ENCODE data around the gene SLC7A8.

DNA sequence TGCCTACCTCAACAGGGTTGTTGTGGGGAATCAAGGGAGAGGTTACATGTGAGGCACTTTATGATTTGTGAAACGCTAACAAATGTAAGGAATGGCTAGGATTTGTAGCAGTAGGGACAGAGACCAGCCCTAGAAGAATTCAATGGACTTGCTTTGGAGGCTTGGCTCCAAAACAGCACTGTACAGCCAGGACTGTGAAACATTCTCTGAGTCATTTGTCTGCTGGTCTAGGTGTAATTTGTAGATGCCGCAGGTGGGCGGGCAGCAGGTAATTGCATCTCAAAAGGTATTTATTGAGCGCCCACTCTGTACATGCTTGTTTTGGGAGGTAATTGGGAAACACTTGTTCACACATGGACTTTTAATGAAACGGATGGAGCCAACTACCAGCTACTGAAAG, 11.4 kb downstream of the SLC7A8 start:
- no peak for TF ChIP-seq ZNF768 (tag by site-specific recombination; IDR thresholded peaks at IDR 0.05)
- no peak for TF ChIP-seq MEIS1 (CRISPR knock-in tag; IDR thresholded peaks at IDR 0.05; ENCODE audit: borderline replicate concordance)
- no peak for TF ChIP-seq ZFP69B (tag by site-specific recombination; IDR thresholded peaks at IDR 0.05)
- TF ChIP-seq PBX3 (CRISPR knock-in tag; IDR thresholded peaks at IDR 0.05): no peak
- TF ChIP-seq, protein P1, sequence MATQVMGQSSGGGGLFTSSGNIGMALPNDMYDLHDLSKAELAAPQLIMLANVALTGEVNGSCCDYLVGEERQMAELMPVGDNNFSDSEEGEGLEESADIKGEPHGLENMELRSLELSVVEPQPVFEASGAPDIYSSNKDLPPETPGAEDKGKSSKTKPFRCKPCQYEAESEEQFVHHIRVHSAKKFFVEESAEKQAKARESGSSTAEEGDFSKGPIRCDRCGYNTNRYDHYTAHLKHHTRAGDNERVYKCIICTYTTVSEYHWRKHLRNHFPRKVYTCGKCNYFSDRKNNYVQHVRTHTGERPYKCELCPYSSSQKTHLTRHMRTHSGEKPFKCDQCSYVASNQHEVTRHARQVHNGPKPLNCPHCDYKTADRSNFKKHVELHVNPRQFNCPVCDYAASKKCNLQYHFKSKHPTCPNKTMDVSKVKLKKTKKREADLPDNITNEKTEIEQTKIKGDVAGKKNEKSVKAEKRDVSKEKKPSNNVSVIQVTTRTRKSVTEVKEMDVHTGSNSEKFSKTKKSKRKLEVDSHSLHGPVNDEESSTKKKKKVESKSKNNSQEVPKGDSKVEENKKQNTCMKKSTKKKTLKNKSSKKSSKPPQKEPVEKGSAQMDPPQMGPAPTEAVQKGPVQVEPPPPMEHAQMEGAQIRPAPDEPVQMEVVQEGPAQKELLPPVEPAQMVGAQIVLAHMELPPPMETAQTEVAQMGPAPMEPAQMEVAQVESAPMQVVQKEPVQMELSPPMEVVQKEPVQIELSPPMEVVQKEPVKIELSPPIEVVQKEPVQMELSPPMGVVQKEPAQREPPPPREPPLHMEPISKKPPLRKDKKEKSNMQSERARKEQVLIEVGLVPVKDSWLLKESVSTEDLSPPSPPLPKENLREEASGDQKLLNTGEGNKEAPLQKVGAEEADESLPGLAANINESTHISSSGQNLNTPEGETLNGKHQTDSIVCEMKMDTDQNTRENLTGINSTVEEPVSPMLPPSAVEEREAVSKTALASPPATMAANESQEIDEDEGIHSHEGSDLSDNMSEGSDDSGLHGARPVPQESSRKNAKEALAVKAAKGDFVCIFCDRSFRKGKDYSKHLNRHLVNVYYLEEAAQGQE (tag by site-specific recombination; IDR thresholded peaks at IDR 0.05): no peak
- TF ChIP-seq SETDB1 (IDR thresholded peaks at IDR 0.05; ENCODE audit: insufficient read length, low read length): no peak
- TF ChIP-seq ZBTB44 (tag by site-specific recombination; IDR thresholded peaks at IDR 0.05): no peak
- no peak for TF ChIP-seq ZNF140 (tag by site-specific recombination; IDR thresholded peaks at IDR 0.05)
- no peak for TF ChIP-seq ZNF302 (tag by site-specific recombination; IDR thresholded peaks at IDR 0.05; ENCODE audit: low read depth)
- no peak for TF ChIP-seq CTCF (tag by site-specific recombination; IDR thresholded peaks at IDR 0.05)
